ENCODE measurements around the gene UPF3A.
"Not testable (repeated sequence)": the region's sequence is repeated elsewhere in the genome, so short reads cannot be mapped to it uniquely, and the experiment has no call there.

Gene UPF3A

DNA sequence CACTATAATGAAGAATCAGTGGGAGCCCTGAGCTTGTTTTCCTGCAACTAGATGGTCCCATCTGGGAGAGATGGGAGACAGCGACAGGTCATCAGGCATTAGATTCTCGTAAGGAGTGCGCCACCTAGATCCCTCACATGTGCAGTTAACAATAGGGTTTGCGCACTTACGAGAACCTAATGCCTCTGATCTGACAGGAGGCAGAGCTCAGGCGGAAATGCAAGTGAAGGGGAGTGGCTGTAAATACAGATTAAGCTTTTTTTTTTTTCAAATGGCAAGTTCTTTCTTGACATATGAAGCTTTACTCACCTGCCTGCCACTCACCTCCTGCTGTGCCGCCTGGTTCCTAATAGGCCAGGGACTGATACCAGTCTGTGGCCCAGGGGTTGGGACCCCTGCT lies 32.3 kb upstream of the UPF3A start:
- Histone ChIP-seq H3K27me3 (replicated peaks; ENCODE audit: control insufficient read depth, insufficient read depth, low read length) (no peaks in the 10 kb centered on the region), H3K36me3 (ENCODE audit: control insufficient read depth, insufficient read depth, low read length) (peaks cover 7% of the 10 kb centered on the region), H3K4me3 (replicated peaks; ENCODE audit: low read depth, low read length) (no peak overlapping the region)
- TF ChIP-seq, protein P1, sequence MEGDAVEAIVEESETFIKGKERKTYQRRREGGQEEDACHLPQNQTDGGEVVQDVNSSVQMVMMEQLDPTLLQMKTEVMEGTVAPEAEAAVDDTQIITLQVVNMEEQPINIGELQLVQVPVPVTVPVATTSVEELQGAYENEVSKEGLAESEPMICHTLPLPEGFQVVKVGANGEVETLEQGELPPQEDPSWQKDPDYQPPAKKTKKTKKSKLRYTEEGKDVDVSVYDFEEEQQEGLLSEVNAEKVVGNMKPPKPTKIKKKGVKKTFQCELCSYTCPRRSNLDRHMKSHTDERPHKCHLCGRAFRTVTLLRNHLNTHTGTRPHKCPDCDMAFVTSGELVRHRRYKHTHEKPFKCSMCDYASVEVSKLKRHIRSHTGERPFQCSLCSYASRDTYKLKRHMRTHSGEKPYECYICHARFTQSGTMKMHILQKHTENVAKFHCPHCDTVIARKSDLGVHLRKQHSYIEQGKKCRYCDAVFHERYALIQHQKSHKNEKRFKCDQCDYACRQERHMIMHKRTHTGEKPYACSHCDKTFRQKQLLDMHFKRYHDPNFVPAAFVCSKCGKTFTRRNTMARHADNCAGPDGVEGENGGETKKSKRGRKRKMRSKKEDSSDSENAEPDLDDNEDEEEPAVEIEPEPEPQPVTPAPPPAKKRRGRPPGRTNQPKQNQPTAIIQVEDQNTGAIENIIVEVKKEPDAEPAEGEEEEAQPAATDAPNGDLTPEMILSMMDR (IDR thresholded peaks at IDR 0.05; ENCODE audit: insufficient read depth, low read length, poor library complexity, severe bottlenecking) = no peak
- no peak for DNase-seq (ENCODE audit: extremely low read depth, insufficient read length)

- not testable (repeated sequence) for H3K4me3 ChIP-seq (replicated peaks; ENCODE audit: low read depth, low read length); H3K27me3 ChIP-seq (replicated peaks; ENCODE audit: control insufficient read depth, insufficient read depth, low read length); H3K36me3 ChIP-seq (ENCODE audit: control insufficient read depth, insufficient read depth, low read length); DNase-seq (ENCODE audit: extremely low read depth, insufficient read length)
Observed at GRCh38 chr13:114251639-114252440, 29.6 kb upstream of the UPF3A start.

DNA sequence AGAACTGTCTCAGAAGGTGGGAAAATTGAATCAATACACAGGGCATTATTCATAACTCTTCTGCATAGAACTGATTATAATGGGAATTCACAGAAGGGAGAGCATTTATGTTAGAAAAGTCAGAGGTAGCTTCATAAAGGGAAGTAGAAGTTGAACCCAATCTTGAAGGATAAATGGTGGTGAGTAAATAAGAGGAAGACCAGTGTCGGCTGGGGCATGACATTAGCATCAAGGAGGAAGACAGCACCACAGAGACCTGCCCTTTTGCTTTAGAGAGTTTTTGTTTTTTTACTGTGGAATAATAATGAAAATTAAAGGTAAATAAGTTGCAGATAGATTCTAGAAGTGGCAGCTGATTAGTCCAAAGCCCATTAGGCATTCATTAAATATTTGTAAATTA lies 24.9 kb upstream of the UPF3A start:
- TF ChIP-seq, protein P1 (IDR thresholded peaks at IDR 0.05; ENCODE audit: insufficient read depth, low read length, poor library complexity, severe bottlenecking) = no peak
- Histone ChIP-seq H3K27me3 (replicated peaks; ENCODE audit: control insufficient read depth, insufficient read depth, low read length) (no peaks in the 10 kb centered on the region), H3K36me3 (ENCODE audit: control insufficient read depth, insufficient read depth, low read length) (peaks cover 7% of the 10 kb centered on the region), H3K4me3 (replicated peaks; ENCODE audit: low read depth, low read length) (no peak overlapping the region)
- DNase-seq (ENCODE audit: extremely low read depth, insufficient read length) = no peak

DNA sequence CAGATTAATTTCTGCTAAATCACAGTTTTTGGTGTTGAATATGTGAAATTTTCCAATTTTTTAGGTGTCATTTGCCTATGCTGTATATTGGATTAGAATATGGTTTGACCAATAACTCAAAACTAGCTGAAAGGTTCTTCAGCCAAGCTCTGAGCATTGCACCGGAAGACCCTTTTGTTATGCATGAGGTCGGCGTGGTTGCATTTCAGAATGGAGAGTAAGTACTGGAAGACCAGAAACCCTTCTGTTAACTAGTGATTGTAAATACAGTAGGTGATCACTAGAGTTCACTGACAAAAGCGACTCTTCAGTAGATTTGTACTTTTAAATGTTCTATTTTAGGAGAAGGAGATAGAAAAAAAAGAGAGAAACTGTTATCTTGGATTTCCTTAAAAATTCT lies 24.4 kb upstream of the UPF3A start:
- Histone ChIP-seq H3K4me3 (replicated peaks; ENCODE audit: low read depth, low read length) (no peak overlapping the region), H3K36me3 (ENCODE audit: control insufficient read depth, insufficient read depth, low read length) (peaks cover 7% of the 10 kb centered on the region), H3K27me3 (replicated peaks; ENCODE audit: control insufficient read depth, insufficient read depth, low read length) (no peaks in the 10 kb centered on the region)
- DNase-seq (ENCODE audit: extremely low read depth, insufficient read length) = no peak
- TF ChIP-seq, protein P1 (IDR thresholded peaks at IDR 0.05; ENCODE audit: insufficient read depth, low read length, poor library complexity, severe bottlenecking) = no peak

- TF ChIP-seq, protein P1 (IDR thresholded peaks at IDR 0.05; ENCODE audit: insufficient read depth, low read length, poor library complexity, severe bottlenecking) = no peak
- H3K4me3 ChIP-seq (replicated peaks; ENCODE audit: low read depth, low read length) = no peak overlapping the region
- no peak for DNase-seq (ENCODE audit: extremely low read depth, insufficient read length)
- no peaks in the 10 kb centered on the region for H3K27me3 ChIP-seq (replicated peaks; ENCODE audit: control insufficient read depth, insufficient read depth, low read length)
- H3K36me3 ChIP-seq (ENCODE audit: control insufficient read depth, insufficient read depth, low read length) = peaks cover 11% of the 10 kb centered on the region
Observed at GRCh38 chr13:114258589-114258988, 22.8 kb upstream of the UPF3A start.

DNA sequence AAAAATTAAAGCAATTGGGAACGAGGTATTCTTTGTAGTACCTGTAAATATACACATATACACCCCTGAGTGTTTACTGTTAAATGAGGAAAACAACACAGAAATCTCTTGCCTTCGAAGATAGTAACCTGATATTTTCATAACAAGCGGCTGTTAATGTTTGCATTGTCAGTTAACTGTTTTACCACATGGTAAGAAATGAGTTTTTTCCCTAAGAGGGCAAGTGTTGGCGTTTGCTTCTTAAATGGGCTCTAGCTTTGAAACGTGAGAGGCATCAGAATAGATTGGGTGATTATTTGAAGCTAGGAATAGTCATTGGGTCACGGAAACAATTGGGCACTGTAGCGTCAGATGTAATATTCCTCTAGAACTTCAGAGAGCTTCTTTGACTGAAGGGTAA lies 22.0 kb upstream of the UPF3A start:
- H3K27me3 ChIP-seq (replicated peaks; ENCODE audit: control insufficient read depth, insufficient read depth, low read length) = no peaks in the 10 kb centered on the region
- H3K36me3 ChIP-seq (ENCODE audit: control insufficient read depth, insufficient read depth, low read length) = peaks cover 11% of the 10 kb centered on the region
- DNase-seq (ENCODE audit: extremely low read depth, insufficient read length) = no peak
- H3K4me3 ChIP-seq (replicated peaks; ENCODE audit: low read depth, low read length) = no peak overlapping the region
- TF ChIP-seq, protein P1 (IDR thresholded peaks at IDR 0.05; ENCODE audit: insufficient read depth, low read length, poor library complexity, severe bottlenecking) = no peak
